Subcutaneous abdominal adipose tissue (tissue), 5 donors: ENCODE results near the gene CXCL14.
A peak's percentile ranks its signal among the peaks of the same experiment; 100 is the strongest.

ENCODE experiments used
- H3K27ac ChIP-seq: one replicate; pipeline ENCODE4 v1.7.0; 2013; ENCODE audit warnings: low read depth, mild to moderate bottlenecking, inconsistent platforms, low read length, moderate library complexity
- H3K27me3 ChIP-seq, 5 donors: one replicate each; pipeline ENCODE4 v1.7.0; 2013; ENCODE audit warnings: low read length in 5 of 5, inconsistent platforms in 1 of 5; ENCODE audit not compliant: control insufficient read depth in 5 of 5, insufficient read depth in 4 of 5
- H3K36me3 ChIP-seq, 5 donors: one replicate each; pipeline ENCODE4 v1.7.0; 2013; ENCODE audit warnings: low read length in 5 of 5; ENCODE audit not compliant: control insufficient read depth in 5 of 5, insufficient read depth in 5 of 5
- H3K4me1 ChIP-seq, 5 donors: one replicate each; pipeline ENCODE4 v1.7.0; 2013; ENCODE audit warnings: low read length in 5 of 5, mild to moderate bottlenecking in 3 of 5, moderate library complexity in 1 of 5; ENCODE audit not compliant: control insufficient read depth in 5 of 5, insufficient read depth in 5 of 5
- H3K4me3 ChIP-seq, 5 donors: one replicate each; pipeline ENCODE4 v1.7.0; 2013; ENCODE audit warnings: low read length in 5 of 5, low read depth in 1 of 5
- H3K9ac ChIP-seq, 5 donors: one replicate each; pipeline ENCODE4 v1.7.0; 2013; ENCODE audit warnings: low read length in 5 of 5, mild to moderate bottlenecking in 4 of 5, moderate library complexity in 3 of 5
- H3K9me3 ChIP-seq, 5 donors: one replicate each; pipeline ENCODE4 v1.7.0; 2013; ENCODE audit warnings: low read length in 5 of 5; ENCODE audit not compliant: control insufficient read depth in 5 of 5
- donor health status: healthy.
- donor health status: healthy.
- donor health status: healthy.
- donor health status: healthy.
- donor health status: healthy.

Gene CXCL14

GRCh38 chr5:135565266-135565665, 13.5 kb downstream of the CXCL14 start:
- H3K27me3 ChIP-seq = peaks cover 3 to 14% (median 9%) of the 10 kb centered on the region in 5 donors
- peaks cover 0 to 5% (median 2%) of the 10 kb centered on the region in 5 donors for H3K4me1 ChIP-seq
- no peaks in the 10 kb centered on the region for H3K36me3 ChIP-seq
- no peak overlapping the region for H3K4me3 ChIP-seq
- H3K9ac ChIP-seq = no peak overlapping the region
- no peak overlapping the region for H3K27ac ChIP-seq
- H3K9me3 ChIP-seq = no peaks in the 10 kb centered on the region

GRCh38 chr5:135564331-135564730, 14.5 kb downstream of the CXCL14 start:
- Histone ChIP-seq H3K36me3 (no peaks in the 10 kb centered on the region), H3K27me3 (peaks cover 3 to 20% (median 11%) of the 10 kb centered on the region in 5 donors), H3K27ac (no peak overlapping the region), H3K9ac (no peak overlapping the region), H3K4me3 (no peak overlapping the region), H3K9me3 (no peaks in the 10 kb centered on the region), H3K4me1 (peaks cover 0 to 5% (median 2%) of the 10 kb centered on the region in 5 donors)

- Histone ChIP-seq H3K27ac (no peak overlapping the region), H3K4me3 (no peak overlapping the region), H3K9ac (no peak overlapping the region), H3K4me1 (peaks cover 0 to 5% (median 2%) of the 10 kb centered on the region in 5 donors), H3K9me3 (no peaks in the 10 kb centered on the region), H3K36me3 (no peaks in the 10 kb centered on the region), H3K27me3 (peaks cover 3 to 27% (median 16%) of the 10 kb centered on the region in 5 donors)
These were observed 17.5 kb downstream of the CXCL14 start for GRCh38 chr5:135561266-135561665.

DNA sequence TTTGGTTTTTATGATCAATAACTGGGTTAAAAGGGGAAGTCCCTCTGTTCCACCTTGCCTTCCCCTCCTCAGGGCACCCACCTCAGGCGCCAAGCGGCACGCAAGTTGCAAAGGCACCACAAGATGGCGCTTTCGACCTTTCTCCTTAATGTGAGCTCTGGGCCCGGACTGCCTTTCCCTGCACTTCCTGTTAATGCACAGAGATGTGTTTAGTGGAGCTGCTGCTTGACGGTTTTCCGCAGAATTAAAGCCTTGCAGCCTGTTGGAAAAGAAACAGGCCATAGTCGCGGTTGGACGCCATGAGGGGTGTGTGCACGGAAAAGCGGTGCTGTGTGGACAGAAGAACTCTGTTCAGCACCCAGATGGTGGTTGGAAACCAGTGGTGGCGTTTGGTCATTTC, 17.9 kb downstream of the CXCL14 start:
- peaks cover 0 to 5% (median 2%) of the 10 kb centered on the region in 5 donors for H3K4me1 ChIP-seq
- H3K36me3 ChIP-seq = no peaks in the 10 kb centered on the region
- H3K9ac ChIP-seq = no peak overlapping the region
- H3K27me3 ChIP-seq = peaks cover 4 to 29% (median 14%) of the 10 kb centered on the region in 5 donors
- H3K27ac ChIP-seq = no peak overlapping the region
- no peak overlapping the region for H3K4me3 ChIP-seq
- no peaks in the 10 kb centered on the region for H3K9me3 ChIP-seq

DNA sequence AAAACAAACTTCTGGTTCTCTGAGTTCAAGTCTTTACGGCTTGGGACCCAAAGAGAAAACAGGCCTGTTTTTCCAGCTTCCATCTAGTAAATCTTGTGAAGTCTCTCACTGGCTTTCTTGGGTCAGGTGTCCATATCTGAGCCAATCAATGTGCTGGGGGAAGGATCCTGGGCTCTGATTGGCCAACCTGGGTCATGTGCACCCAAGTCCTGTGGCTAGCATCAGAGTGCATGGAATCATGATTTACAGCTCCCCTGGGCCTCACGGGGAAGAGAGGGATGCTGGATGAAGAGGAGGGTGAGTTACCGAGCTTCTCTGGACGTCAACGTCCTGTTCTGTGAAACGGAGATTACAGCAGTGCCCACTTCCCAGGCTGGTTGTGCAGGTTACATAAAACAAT, 19.4 kb downstream of the CXCL14 start:
- H3K27ac ChIP-seq = no peak overlapping the region
- H3K4me1 ChIP-seq = peaks cover 0 to 5% (median 2%) of the 10 kb centered on the region in 5 donors
- no peaks in the 10 kb centered on the region for H3K36me3 ChIP-seq
- H3K4me3 ChIP-seq = no peak overlapping the region
- H3K9ac ChIP-seq = no peak overlapping the region
- peaks cover 2 to 30% (median 12%) of the 10 kb centered on the region in 5 donors for H3K27me3 ChIP-seq
- no peaks in the 10 kb centered on the region for H3K9me3 ChIP-seq

GRCh38 chr5:135557076-135557838, 21.5 kb downstream of the CXCL14 start:
- Histone ChIP-seq H3K9ac (no peak overlapping the region), H3K9me3 (no peaks in the 10 kb centered on the region), H3K4me3 (no peak overlapping the region), H3K27ac (no peak overlapping the region), H3K27me3 (peaks cover 2 to 30% (median 17%) of the 10 kb centered on the region in 5 donors), H3K4me1 (peaks cover 0 to 8% (median 3%) of the 10 kb centered on the region in 5 donors), H3K36me3 (no peaks in the 10 kb centered on the region)

GRCh38 chr5:135556620-135557019, 22.2 kb downstream of the CXCL14 start:
- Histone ChIP-seq H3K27ac (no peak overlapping the region), H3K4me3 (no peak overlapping the region), H3K9ac (no peak overlapping the region), H3K27me3 (peaks cover 2 to 30% (median 17%) of the 10 kb centered on the region in 5 donors), H3K9me3 (no peaks in the 10 kb centered on the region), H3K36me3 (no peaks in the 10 kb centered on the region), H3K4me1 (peaks cover 0 to 8% (median 3%) of the 10 kb centered on the region in 5 donors)

GRCh38 chr5:135555530-135555929, 23.3 kb downstream of the CXCL14 start:
- Histone ChIP-seq H3K36me3 (no peaks in the 10 kb centered on the region), H3K4me3 (no peak overlapping the region), H3K27ac (no peak overlapping the region), H3K9ac (no peak overlapping the region), H3K4me1 (peaks cover 0 to 5% (median 0%) of the 10 kb centered on the region in 5 donors), H3K27me3 (peaks cover 2 to 31% (median 21%) of the 10 kb centered on the region in 5 donors), H3K9me3 (no peaks in the 10 kb centered on the region)

DNA sequence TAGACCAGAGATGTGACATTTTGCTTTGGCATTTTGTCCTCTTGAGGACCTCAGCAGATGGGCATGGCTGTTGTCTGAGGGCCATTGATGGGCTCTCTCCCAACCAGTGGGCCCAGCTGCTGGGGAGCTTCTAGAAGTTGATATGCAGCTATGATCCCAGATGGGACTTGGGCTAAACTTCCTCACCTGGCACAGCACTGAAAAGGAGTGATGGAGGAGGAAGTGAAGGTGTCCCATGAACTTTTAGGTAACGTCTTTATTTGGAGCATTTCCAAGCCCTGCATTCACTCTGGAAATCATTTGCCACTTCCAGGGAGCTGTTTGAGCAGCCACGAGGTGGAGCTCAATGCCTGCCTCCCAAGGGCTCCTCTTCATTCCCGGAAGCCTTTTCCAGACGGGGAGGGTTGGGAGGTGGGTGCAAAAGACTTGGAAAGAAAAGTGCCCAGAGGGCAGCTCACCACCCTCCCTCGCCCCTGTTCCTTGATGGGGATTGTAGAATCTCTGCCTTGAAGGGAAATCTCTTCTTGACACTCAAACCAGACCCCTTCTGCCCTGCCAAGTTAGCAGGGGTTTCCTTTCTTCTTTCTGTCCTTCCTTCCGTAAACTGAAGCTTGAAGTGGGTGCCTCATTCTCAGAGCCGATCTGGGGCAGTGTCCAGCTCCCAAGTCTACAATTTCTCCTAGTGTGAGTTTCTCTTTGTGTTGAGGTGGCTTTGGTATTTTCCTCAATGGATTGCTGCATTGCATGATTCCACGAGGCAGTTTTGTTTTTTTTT, 24.9 kb downstream of the CXCL14 start:
- Histone ChIP-seq H3K9me3 (no peaks in the 10 kb centered on the region), H3K27me3 (peaks cover 2 to 23% (median 14%) of the 10 kb centered on the region in 5 donors), H3K4me1 (peaks cover 0 to 5% (median 0%) of the 10 kb centered on the region in 5 donors), H3K4me3 (peak overlapping the region in 1 of 5 donors; percentile 36), H3K27ac (no peak overlapping the region), H3K9ac (peak overlapping the region in 1 of 5 donors; percentile 15), H3K36me3 (no peaks in the 10 kb centered on the region)
